ENCODE data around the gene RNF44.

DNA sequence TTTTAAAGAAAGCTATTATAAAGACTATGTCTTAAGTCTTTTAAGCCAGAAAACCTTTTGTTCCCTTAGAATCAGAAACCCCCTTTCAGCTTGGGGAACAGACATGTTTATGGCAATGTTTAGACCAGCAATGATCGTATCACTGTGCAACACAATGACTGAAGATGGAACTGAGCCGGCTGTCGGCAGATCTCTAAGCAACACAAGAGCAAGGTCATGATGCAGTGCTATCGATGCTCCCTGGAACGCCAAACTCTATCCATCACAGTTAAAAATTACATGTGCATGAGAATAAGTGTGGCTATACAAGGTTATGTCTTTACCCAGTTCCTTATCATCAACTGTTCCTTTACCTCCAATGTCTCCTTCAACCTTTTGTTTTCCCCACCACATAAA is 1.8 kb upstream of the RNF44 start:
- TF ChIP-seq CTCF (conservative IDR thresholded peaks at IDR 0.05; ENCODE audit: low read depth, low read length) (no peak), FOS (IDR thresholded peaks at IDR 0.05; ENCODE audit: low read depth, low read length) (no peak), POLR2A (IDR thresholded peaks at IDR 0.05; ENCODE audit: low read depth, low read length) (no peak), RAD21 (IDR thresholded peaks at IDR 0.05; ENCODE audit: low read length) (no peak), MAZ (IDR thresholded peaks at IDR 0.05; ENCODE audit: borderline replicate concordance, low read depth, low read length) (no peak), CEBPB (IDR thresholded peaks at IDR 0.05; ENCODE audit: low read depth, low read length) (no peak), MXI1 (IDR thresholded peaks at IDR 0.05; ENCODE audit: borderline replicate concordance, low read depth, low read length) (no peak)
- TF ChIP-seq, protein P1, sequence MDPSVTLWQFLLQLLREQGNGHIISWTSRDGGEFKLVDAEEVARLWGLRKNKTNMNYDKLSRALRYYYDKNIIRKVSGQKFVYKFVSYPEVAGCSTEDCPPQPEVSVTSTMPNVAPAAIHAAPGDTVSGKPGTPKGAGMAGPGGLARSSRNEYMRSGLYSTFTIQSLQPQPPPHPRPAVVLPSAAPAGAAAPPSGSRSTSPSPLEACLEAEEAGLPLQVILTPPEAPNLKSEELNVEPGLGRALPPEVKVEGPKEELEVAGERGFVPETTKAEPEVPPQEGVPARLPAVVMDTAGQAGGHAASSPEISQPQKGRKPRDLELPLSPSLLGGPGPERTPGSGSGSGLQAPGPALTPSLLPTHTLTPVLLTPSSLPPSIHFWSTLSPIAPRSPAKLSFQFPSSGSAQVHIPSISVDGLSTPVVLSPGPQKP (IDR thresholded peaks at IDR 0.05; ENCODE audit: borderline replicate concordance, low read depth, low read length) = no peak

Data from IMR-90 (cell line).